Lower leg skin (tissue), 4 donors: Measurements from ENCODE around the gene PSKH1. TPM values are rescaled to one million over a fixed set of nuclear protein-coding genes. Genes with fewer than 3 reads are reported as not detected.
A peak's percentile ranks its signal among the peaks of the same experiment; 100 is the strongest.

Experiments
- DNase-seq, 2 donors: peaks; one replicate each; pipeline ENCODE4 v3.0.0-alpha.2; 2019; ENCODE audit warnings: low spot score in 2 of 2
- H3K4me3 ChIP-seq: fragments of 200-600 bp; sonication (generic); 2 replicates; pipeline ENCODE4 v1.5.1; 2017; ENCODE audit warnings: mild to moderate bottlenecking, low read depth; ENCODE audit not compliant: poor library complexity, severe bottlenecking
- POLR2A ChIP-seq, 2 donors: fragments of 450-650 bp; IDR thresholded peaks; one replicate each; pipeline ENCODE4 v1.6.1; 2016 to 2017; ENCODE audit warnings: antibody characterized with exemption in 2 of 2, mild to moderate bottlenecking in 1 of 2, moderate library complexity in 1 of 2
- WGBS, 2 donors: methylation state at CpG; one replicate each; pipeline ENCODE4 v1.1.5; 2018; 5-methylcytosine and 5-hydroxymethylcytosine counted together
- intact Hi-C: fragments of 100-400 bp; cut with DNase I; formaldehyde crosslinking; loops from one replicate; pipeline ENCODE4 v1.15.0; 2023; ENCODE audit warnings: low total_unique reads
- total RNA-seq, 4 donors: library from RNA; depleted of rRNA; stranded (reverse); fragments of >200 nt; gene quantifications; one replicate each; pipeline ENCODE4 v1.1.0, GENCODE V29; 2016
- TF ChIP-seq, protein P1 (sequence below), 3 donors: fragments of 450-650 bp; IDR thresholded peaks; one replicate each; pipeline ENCODE4 v1.5.1; 2016; ENCODE audit warnings: antibody characterized with exemption in 3 of 3, mild to moderate bottlenecking in 3 of 3, moderate library complexity in 2 of 3

PSKH1 gene
- total RNA-seq, 4 donors from 2014 or later, result 11.1 to 17.9 (median 14.4) TPM

DNA sequence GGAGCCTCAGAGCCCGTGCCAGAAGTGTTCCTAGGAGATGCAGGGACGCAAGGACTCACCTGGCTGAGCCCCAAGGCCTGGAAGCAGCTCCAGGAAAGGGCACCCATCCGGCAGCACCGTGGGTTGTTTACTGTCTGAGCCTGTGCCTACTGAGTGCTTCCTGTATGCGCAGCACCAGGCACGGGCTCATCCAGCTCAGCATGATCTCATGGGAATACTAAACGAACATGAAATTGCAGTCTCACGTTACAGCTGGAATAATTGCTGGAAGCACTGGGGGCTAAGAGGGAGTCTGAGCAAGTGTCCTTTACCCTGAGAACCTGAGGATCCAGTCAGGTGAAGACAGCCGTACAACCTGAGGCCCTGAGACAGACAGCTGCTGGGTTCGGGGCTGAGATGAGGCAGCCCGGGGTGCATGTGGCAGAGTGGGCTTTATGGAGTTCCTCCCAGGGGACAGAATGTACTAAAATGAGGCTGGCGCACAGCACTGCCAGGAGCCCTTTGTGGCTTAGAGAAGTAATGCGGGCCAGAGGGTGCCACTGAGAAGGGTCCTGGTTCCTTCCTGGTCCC is 33.2 kb downstream of the PSKH1 start:
- TF ChIP-seq, protein P1, sequence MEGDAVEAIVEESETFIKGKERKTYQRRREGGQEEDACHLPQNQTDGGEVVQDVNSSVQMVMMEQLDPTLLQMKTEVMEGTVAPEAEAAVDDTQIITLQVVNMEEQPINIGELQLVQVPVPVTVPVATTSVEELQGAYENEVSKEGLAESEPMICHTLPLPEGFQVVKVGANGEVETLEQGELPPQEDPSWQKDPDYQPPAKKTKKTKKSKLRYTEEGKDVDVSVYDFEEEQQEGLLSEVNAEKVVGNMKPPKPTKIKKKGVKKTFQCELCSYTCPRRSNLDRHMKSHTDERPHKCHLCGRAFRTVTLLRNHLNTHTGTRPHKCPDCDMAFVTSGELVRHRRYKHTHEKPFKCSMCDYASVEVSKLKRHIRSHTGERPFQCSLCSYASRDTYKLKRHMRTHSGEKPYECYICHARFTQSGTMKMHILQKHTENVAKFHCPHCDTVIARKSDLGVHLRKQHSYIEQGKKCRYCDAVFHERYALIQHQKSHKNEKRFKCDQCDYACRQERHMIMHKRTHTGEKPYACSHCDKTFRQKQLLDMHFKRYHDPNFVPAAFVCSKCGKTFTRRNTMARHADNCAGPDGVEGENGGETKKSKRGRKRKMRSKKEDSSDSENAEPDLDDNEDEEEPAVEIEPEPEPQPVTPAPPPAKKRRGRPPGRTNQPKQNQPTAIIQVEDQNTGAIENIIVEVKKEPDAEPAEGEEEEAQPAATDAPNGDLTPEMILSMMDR (IDR thresholded peaks at IDR 0.05), result no peak
- no peak for TF ChIP-seq POLR2A (IDR thresholded peaks at IDR 0.05)
- WGBS, 2 donors, result 34 to 58% methylated on average over 13 of the region's 13 CpGs
- intact Hi-C loops, result loop anchor here (5.0 to 10.0 kb wide), 2 partner anchors 44 to 101 kb away; partner anchors contain the start of gene NRN1L
- DNase-seq, result peak in 1 of 2 donors; percentile 86
- H3K4me3 ChIP-seq, result no peak overlapping the region

DNA sequence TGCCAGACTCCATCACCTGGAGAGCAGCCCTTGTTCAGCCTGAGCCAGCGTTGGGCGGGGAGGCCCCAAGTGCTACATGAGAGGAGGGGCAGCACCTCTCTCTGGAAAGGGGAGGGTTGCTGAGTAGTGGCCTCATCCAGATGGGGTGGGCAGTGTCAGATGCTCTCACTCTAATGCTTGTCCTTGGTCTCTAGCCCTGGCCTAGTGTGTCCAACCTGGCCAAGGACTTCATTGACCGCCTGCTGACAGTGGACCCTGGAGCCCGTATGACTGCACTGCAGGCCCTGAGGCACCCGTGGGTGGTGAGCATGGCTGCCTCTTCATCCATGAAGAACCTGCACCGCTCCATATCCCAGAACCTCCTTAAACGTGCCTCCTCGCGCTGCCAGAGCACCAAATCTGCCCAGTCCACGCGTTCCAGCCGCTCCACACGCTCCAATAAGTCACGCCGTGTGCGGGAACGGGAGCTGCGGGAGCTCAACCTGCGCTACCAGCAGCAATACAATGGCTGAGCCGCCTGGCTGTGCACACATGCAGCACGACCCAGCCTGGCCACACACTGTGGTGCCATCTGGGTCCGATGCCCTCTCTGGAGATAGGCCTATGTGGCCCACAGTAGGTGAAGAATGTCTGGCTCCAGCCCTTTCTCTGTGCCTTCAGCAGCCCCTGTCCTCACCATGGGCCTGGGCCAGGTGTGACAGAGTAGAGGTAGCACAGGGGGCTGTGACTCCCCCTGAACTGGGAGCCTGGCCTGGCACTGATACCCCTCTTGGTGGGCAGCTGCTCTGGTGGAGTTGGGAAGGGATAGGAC is 34.3 kb downstream of the PSKH1 start:
- no peak for TF ChIP-seq POLR2A (IDR thresholded peaks at IDR 0.05)
- TF ChIP-seq, protein P1 (IDR thresholded peaks at IDR 0.05), result no peak
- intact Hi-C loops, result loop anchor here (5.0 to 10.0 kb wide), 2 partner anchors 45 to 103 kb away; partner anchors contain the start of gene NRN1L

DNA sequence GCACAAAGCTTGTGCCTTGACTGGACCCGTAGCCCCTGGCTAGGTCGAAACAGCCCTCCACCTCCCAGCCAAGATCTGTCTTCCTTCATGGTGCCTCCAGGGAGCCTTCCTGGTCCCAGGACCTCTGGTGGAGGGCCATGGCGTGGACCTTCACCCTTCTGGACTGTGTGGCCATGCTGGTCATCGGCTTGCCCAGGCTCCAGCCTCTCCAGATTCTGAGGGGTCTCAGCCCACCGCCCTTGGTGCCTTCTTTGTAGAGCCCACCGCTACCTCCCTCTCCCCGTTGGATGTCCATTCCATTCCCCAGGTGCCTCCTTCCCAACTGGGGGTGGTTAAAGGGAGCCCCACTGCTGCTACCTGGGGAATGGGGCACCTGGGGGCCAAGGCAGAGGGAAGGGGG is 35.1 kb downstream of the PSKH1 start:
- no peak for DNase-seq
- 74 to 78% methylated on average over 7 of the region's 7 CpGs for WGBS, 2 donors
- TF ChIP-seq, protein P1 (IDR thresholded peaks at IDR 0.05), result no peak
- no peak for TF ChIP-seq POLR2A (IDR thresholded peaks at IDR 0.05)
- H3K4me3 ChIP-seq, result no peak overlapping the region
- intact Hi-C loops, result loop anchor here (5.0 to 10.0 kb wide), 2 partner anchors 46 to 103 kb away; partner anchors contain the start of gene NRN1L

More for the DNA sequence above, 34.3 kb downstream of the PSKH1 start:
- no peak overlapping the region for H3K4me3 ChIP-seq
- WGBS, 2 donors, result 87 to 91% methylated on average over 22 of the region's 22 CpGs
- DNase-seq, result no peak

DNA sequence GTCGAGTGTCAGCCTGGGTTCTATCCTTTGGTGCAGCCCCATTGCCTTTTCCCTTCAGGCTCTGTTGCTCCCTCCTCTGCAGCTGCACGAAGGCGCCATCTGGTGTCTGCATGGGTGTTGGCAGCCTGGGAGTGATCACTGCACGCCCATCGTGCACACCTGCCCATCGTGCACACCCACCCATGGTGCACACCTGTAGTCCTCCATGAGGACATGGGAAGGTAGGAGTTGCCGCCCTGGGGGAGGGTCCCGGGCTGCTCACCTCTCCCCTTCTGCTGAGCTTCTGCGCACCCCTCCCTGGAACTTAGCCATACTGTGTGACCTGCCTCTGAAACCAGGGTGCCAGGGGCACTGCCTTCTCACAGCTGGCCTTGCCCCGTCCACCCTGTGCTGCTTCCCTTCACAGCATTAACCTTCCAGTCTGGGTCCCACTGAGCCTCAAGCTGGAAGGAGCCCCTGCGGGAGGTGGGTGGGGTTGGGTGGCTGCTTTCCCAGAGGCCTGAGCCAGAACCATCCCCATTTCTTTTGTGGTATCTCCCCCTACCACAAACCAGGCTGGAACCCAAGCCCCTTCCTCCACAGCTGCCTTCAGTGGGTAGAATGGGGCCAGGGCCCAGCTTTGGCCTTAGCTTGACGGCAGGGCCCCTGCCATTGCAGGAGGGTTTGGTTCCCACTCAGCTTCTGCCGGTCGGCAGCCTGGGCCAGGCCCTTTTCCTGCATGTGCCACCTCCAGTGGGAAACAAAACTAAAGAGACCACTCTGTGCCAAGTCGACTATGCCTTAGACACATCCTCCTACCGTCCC is 35.7 kb downstream of the PSKH1 start:
- TF ChIP-seq, protein P1 (IDR thresholded peaks at IDR 0.05), result peak in 1 of 3 donors; percentile 85
- TF ChIP-seq POLR2A (IDR thresholded peaks at IDR 0.05), result no peak
- H3K4me3 ChIP-seq, result no peak overlapping the region
- peak in 1 of 2 donors; percentile 92 for DNase-seq
- intact Hi-C loops, result loop anchor here (5.0 to 10.0 kb wide), 2 partner anchors 46 to 104 kb away; partner anchors contain the start of gene NRN1L
- 45 to 47% methylated on average over 16 of the region's 16 CpGs for WGBS, 2 donors

DNA sequence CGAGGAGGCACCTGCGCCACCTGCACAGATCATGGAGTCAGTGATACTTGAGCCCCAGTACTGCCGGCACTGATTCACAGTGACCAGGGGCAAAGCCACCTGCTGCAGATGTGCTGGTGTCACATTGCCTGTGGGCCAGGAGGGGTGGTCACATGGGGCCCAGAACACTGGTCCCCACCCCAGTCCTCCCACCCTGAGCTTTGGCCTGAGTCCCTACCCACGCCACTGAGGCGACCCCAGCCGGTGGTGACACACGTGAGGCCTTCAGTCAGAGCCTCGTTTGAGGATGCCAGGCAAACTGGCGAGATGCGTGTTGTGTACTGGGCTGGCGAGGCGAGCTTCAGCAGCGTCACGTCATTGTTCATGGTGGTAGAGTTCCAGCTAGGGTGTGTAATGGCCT is 37.1 kb downstream of the PSKH1 start:
- WGBS, 2 donors, result 90 to 92% methylated on average over 14 of the region's 14 CpGs
- TF ChIP-seq POLR2A (IDR thresholded peaks at IDR 0.05), result no peak
- TF ChIP-seq, protein P1 (IDR thresholded peaks at IDR 0.05), result no peak
- intact Hi-C loops, result no loop called here
- DNase-seq, result no peak
- no peak overlapping the region for H3K4me3 ChIP-seq
